ENCODE results near the gene THAP2. TPM values are rescaled to one million over a fixed set of nuclear protein-coding genes. Genes with fewer than 3 reads are reported as not detected.
"Not testable (repeated sequence)": the region's sequence is repeated elsewhere in the genome, so short reads cannot be mapped to it uniquely, and the experiment has no call there.

Gene THAP2
- total RNA-seq, 1 donor from 2014 or later: 9.5 TPM

- no peak for DNase-seq (ENCODE audit: extremely low read depth, low read depth, low spot score)
Observed at GRCh38 chr12:71695782-71696181, 31.7 kb downstream of the THAP2 start.

DNA sequence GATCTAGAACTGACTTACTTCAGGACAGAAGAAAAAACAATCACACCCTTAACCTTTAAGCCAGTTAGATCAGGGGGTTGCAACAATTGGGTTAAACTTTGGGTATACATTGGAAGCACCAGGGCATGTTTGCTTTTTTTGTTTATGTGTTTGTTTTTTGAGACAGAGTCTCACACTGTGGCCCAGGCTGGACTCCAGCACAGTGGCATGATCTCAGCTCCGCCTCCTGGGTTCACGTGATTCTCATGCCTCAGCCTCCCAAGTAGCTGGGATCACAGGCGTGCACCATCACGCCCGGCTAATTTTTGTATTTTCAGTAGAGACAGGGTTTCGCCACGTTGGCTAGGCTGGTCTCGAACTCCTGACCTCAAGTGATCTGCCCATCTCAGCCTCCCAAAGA is 38.1 kb downstream of the THAP2 start:
- not testable (repeated sequence) for DNase-seq (ENCODE audit: extremely low read depth, low read depth, low spot score)

- no peak for DNase-seq (ENCODE audit: extremely low read depth, low read depth, low spot score)
Observed at GRCh38 chr12:71702590-71702989, 38.5 kb downstream of the THAP2 start.

GRCh38 chr12:71703206-71703605 is 39.1 kb downstream of the THAP2 start:
- DNase-seq (ENCODE audit: extremely low read depth, low read depth, low spot score): no peak

DNA sequence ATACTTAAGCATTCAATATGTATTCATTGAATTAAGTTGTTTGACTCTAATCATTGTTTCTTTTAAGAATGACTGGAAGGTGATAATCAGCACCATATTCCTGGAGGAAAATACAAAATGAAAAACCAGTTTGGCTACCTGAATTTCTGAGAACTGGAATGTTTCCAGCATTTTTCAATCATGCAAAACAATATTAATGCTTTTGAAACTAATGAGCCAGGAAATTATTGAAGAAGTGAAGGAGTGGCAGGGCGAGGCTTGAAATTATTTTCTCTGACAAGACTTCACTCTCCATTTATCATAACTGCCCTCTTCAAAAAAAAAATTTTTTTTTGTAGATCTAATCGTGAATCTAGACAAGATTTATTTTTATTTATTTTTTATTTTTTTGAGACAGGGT is 40.8 kb downstream of the THAP2 start:
- DNase-seq (ENCODE audit: extremely low read depth, low read depth, low spot score): no peak

- no peak for DNase-seq (ENCODE audit: extremely low read depth, low read depth, low spot score)
Observed at GRCh38 chr12:71708658-71709057, 44.6 kb downstream of the THAP2 start.

DNA sequence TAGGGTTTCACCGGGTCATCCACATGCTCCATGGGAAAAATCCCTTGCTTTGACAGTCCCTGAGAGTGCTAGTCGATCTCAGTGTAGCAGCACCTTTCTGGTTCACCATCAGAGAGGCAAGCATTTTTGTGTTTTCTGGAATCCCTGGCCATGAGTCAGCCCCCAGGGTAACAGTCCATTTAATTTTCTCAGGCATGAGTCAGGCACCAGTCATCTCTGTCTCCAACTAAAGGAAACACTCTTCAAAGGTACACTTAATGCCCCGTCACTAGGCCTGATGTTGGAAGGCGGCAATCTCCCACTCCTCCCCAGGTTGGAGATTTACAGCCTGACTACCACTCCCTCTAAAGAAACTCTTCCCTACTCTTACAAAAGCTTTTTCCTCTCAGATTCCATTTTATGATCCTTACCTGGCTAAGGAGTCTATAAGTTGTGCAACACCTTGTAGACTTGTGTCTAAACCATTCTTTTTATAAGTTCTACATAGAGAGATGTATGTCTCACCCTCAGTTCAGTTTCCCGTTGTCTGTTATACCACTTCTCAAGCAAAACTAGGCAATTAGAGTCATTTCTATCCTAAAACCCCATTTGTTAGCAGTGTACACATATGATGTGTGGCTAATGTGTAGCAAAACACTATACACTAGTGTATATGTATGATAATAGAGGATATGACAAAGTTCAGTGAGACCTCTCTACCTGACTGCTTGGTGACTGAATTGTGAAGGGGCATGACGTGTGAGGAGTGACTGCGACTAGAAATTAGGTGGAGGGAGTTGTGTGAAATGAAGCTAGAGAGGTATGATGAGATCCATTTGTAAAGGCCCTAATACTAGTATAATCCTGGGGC is 46.4 kb downstream of the THAP2 start:
- no peak for DNase-seq (ENCODE audit: extremely low read depth, low read depth, low spot score)

GRCh38 chr12:71718611-71719010 is 54.5 kb downstream of the THAP2 start:
- no peak for DNase-seq (ENCODE audit: extremely low read depth, low read depth, low spot score)

DNA sequence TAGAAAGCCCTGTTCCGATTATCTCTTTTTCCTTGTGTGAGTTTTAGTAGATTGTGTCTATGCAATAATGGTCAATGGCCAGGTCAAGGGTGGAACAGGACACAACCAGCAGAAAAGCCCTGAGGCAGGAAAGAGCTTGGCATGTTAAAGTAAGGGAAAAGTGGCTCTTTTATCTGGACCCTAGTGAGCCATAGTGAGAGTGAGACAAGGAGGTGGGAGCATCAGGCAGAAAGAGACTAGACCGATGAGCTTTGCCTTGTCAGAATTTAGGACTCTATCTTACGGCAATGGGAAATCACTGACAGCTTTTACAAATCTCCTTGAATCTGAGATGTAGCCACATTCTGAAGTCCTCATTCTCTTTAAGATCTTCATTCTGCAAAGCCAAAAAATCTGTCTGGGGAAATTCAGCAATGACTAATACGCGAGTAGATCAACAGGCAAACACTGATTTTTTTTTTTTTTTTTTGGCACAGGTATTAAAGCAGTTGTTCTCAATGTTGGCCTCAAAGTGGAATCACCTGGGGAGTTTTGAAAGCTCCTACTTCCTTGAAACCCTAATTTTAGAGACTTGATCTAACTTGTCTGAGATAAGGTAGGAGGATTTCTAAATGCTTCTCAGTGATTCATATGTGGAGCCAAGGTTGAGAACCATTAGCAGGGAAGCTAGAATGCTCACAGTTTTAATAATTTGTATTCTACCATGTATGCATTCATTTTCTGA is 55.7 kb downstream of the THAP2 start:
- DNase-seq (ENCODE audit: extremely low read depth, low read depth, low spot score): no peak

GRCh38 chr12:71721783-71722505 is 57.8 kb downstream of the THAP2 start:
- DNase-seq (ENCODE audit: extremely low read depth, low read depth, low spot score): no peak

DNA sequence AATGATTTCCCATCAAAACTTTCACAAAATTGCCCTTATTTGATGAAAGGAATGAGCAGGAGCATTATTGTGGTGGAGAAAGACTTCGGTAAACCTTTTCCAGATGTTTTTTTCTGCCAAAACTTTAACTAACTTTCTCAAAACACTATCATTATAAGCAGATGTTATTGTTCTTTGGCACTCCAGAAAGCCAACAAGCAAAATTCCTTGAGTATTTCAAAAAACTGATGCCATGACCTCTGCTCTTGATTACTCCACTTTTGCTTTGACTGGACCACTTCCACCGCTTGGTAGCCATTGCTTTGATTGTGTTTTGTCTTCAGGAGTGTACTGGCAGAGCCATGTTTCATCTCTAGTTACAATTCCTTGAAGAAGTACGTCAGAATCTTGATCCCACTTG is 60.9 kb downstream of the THAP2 start:
- DNase-seq (ENCODE audit: extremely low read depth, low read depth, low spot score): no peak

- no peak for DNase-seq (ENCODE audit: extremely low read depth, low read depth, low spot score)
Observed at GRCh38 chr12:71726548-71726947, 62.4 kb downstream of the THAP2 start.

DNA sequence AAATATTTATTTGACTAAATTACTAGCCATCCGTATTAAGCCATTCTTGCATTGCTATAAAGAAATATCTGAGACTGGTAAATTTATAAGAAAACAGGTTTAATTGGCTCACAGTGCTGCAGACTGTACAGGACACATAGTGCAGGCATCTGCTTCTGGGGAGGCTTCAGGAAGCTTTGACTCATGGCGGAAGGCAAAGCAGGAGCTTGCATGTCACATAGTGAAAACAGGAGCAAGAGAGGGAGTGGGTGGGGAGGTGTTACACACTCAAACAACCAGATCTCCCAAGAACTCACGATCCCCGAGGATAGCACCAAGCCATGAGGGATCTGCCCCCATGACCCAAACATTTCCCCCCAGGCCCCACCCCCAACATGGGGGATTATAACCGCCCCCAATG is 63.9 kb downstream of the THAP2 start:
- no peak for DNase-seq (ENCODE audit: extremely low read depth, low read depth, low spot score)

Other genes with a start within 250 kb of the THAP2 start
- gene LGR5, start 224.5 kb upstream of the THAP2 start, total RNA-seq: not detected in 2 replicates
- gene ZFC3H1, start 453 bp upstream of the THAP2 start, total RNA-seq: 23.4 and 56.5 TPM in 2 replicates
- gene TMEM19, start 21.8 kb downstream of the THAP2 start, total RNA-seq: 13.0 and 21.0 TPM in 2 replicates
- gene RAB21, start 90.6 kb downstream of the THAP2 start, total RNA-seq: 25.7 and 43.8 TPM in 2 replicates
- 13.8 and 23.2 TPM in 2 replicates for gene TBC1D15, start 175.5 kb downstream of the THAP2 start, total RNA-seq